ENCODE measurements around the gene ACAA1.
"Not testable (repeated sequence)": the region's sequence is repeated elsewhere in the genome, so short reads cannot be mapped to it uniquely, and the experiment has no call there.

The ACAA1 gene

GRCh38 chr3:38107911-38108648 lies 28.8 kb downstream of the ACAA1 start:
- no peak for DNase-seq (ENCODE audit: low spot score)

GRCh38 chr3:38105525-38105924 lies 31.4 kb downstream of the ACAA1 start:
- no peak for FAIRE-seq
- no peak for DNase-seq (ENCODE audit: low spot score)

More at GRCh38 chr3:38107911-38108648, 28.8 kb downstream of the ACAA1 start:
- FAIRE-seq, result no peak

- DNase-seq (ENCODE audit: low spot score) (no peak), FAIRE-seq (no peak)
Observed at GRCh38 chr3:38102444-38102814, 34.5 kb downstream of the ACAA1 start.

GRCh38 chr3:38101811-38102443 lies 35.0 kb downstream of the ACAA1 start:
- DNase-seq (ENCODE audit: low spot score) (no peak), FAIRE-seq (no peak)

GRCh38 chr3:38100498-38100897 lies 36.4 kb downstream of the ACAA1 start:
- no peak for DNase-seq (ENCODE audit: low spot score)
- no peak for FAIRE-seq

GRCh38 chr3:38099518-38099917 lies 37.4 kb downstream of the ACAA1 start:
- DNase-seq (ENCODE audit: low spot score), result no peak
- no peak for FAIRE-seq

- DNase-seq (ENCODE audit: low spot score) (no peak), FAIRE-seq (no peak)
Observed at GRCh38 chr3:38098376-38098723, 38.6 kb downstream of the ACAA1 start.

GRCh38 chr3:38097446-38098375 lies 39.2 kb downstream of the ACAA1 start:
- no peak for FAIRE-seq
- no peak for DNase-seq (ENCODE audit: low spot score)

GRCh38 chr3:38095669-38096483 lies 41.1 kb downstream of the ACAA1 start:
- no peak for FAIRE-seq
- no peak for DNase-seq (ENCODE audit: low spot score)

GRCh38 chr3:38094999-38095398 lies 41.9 kb downstream of the ACAA1 start:
- FAIRE-seq (no peak), DNase-seq (ENCODE audit: low spot score) (no peak)

- no peak for FAIRE-seq
- DNase-seq (ENCODE audit: low spot score), result no peak
Observed at GRCh38 chr3:38090453-38090852, 46.5 kb downstream of the ACAA1 start.

- DNase-seq (ENCODE audit: low spot score), result no peak
- FAIRE-seq, result no peak
Observed at GRCh38 chr3:38089163-38089562, 47.8 kb downstream of the ACAA1 start.

- DNase-seq (ENCODE audit: low spot score) (no peak), FAIRE-seq (no peak)
Observed at GRCh38 chr3:38088126-38089078, 48.5 kb downstream of the ACAA1 start.

- not testable (repeated sequence) for DNase-seq (ENCODE audit: low spot score); FAIRE-seq
Observed at GRCh38 chr3:38087278-38087677, 49.6 kb downstream of the ACAA1 start.

GRCh38 chr3:38086496-38086895 lies 50.4 kb downstream of the ACAA1 start:
- DNase-seq (ENCODE audit: low spot score) (no peak), FAIRE-seq (no peak)

GRCh38 chr3:38085943-38086324 lies 51.0 kb downstream of the ACAA1 start:
- no peak for FAIRE-seq

GRCh38 chr3:38085311-38085942 lies 51.5 kb downstream of the ACAA1 start:
- DNase-seq (ENCODE audit: low spot score), result no peak
- no peak for FAIRE-seq

More at GRCh38 chr3:38085943-38086324, 51.0 kb downstream of the ACAA1 start:
- DNase-seq (ENCODE audit: low spot score), result no peak

GRCh38 chr3:38084334-38085310 lies 52.3 kb downstream of the ACAA1 start:
- no peak for FAIRE-seq

More at GRCh38 chr3:38084334-38085310, 52.3 kb downstream of the ACAA1 start:
- no peak for DNase-seq (ENCODE audit: low spot score)
